ENCODE measurements around the gene CCDC149. TPM values are rescaled to one million over a fixed set of nuclear protein-coding genes. Genes with fewer than 3 reads are reported as not detected.

CCDC149 gene
- total RNA-seq, 2 experiments from 2014 or later, result 0.25 to 0.69 TPM

DNA sequence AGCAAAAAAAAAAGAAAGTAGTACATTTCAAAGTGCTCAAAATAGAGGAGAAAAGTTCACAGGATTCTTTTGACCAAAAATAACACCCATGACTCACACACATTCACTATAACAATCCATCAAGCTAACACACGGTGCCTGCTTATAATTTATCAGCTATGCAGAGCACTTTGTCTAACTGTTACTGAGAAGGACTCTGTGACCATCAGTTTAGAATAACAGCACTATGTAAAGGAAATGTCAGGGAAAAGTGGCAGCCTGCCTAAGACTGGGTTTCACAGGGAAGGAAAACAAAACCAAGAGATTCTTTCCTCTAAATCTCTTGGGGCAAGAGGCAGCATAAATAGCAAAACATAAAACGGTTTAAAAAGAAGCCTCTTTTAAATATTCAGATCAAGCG lies 54.8 kb downstream of the CCDC149 start:
- H3K36me3 Mint-ChIP-seq (ENCODE audit: low read depth), result no peaks in the 10 kb centered on the region
- H3K27me3 Mint-ChIP-seq, result no peaks in the 10 kb centered on the region
- Histone ChIP-seq H3K27ac (ENCODE audit: low read depth in 1 of 2, low read length in 2 of 2) (no peak overlapping the region), H3K27me3 (ENCODE audit: control insufficient read depth in 1 of 2, insufficient read depth in 2 of 2, low read length in 2 of 2) (no peaks in the 10 kb centered on the region), H3K9me3 (ENCODE audit: control insufficient read depth in 1 of 2, insufficient read depth in 1 of 2, low read length in 2 of 2) (peaks cover 0 to 6% of the 10 kb centered on the region in 2 experiments), H3K4me1 (ENCODE audit: insufficient read depth, low read length) (no peaks in the 10 kb centered on the region), H3K36me3 (ENCODE audit: insufficient read depth, low read length) (no peaks in the 10 kb centered on the region), H3K4me3 (ENCODE audit: low read length) (no peak overlapping the region)
- no peak overlapping the region for H3K4me3 Mint-ChIP-seq
- peaks cover 7% of the 10 kb centered on the region for H3K9me3 Mint-ChIP-seq
- no peak for ATAC-seq (ENCODE audit: poor library complexity)
- no peak for DNase-seq
- H3K4me1 Mint-ChIP-seq (ENCODE audit: low read depth), result no peaks in the 10 kb centered on the region
- intact Hi-C loops (cut with DNase I, micrococcal nuclease), result no loop called here
- ChIA-PET POLR2A (no interaction called here), CTCF (no interaction called here)
- no peak overlapping the region for H3K27ac Mint-ChIP-seq
- TF ChIP-seq, protein P1, sequence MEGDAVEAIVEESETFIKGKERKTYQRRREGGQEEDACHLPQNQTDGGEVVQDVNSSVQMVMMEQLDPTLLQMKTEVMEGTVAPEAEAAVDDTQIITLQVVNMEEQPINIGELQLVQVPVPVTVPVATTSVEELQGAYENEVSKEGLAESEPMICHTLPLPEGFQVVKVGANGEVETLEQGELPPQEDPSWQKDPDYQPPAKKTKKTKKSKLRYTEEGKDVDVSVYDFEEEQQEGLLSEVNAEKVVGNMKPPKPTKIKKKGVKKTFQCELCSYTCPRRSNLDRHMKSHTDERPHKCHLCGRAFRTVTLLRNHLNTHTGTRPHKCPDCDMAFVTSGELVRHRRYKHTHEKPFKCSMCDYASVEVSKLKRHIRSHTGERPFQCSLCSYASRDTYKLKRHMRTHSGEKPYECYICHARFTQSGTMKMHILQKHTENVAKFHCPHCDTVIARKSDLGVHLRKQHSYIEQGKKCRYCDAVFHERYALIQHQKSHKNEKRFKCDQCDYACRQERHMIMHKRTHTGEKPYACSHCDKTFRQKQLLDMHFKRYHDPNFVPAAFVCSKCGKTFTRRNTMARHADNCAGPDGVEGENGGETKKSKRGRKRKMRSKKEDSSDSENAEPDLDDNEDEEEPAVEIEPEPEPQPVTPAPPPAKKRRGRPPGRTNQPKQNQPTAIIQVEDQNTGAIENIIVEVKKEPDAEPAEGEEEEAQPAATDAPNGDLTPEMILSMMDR (IDR thresholded peaks at IDR 0.05), result no peak

DNA sequence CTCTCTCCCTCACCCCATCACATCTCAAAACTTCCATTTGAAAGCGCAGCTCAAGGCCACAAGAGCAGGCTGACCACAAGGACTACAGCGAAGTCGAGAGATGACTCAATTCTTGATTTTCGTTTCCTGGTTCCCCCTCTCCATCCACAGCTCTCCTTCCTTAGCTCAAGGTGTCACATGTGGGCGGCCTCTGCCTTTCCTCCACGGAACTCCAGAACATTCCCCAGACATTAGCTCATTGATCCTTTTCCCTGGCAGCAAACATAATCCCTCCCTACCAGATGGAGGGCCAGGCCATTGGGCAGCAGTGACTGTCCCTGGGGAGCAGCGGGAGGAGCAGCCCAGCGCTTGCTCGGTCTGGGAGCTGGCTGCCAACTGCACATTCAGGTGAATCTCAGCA lies 56.3 kb downstream of the CCDC149 start:
- H3K4me1 Mint-ChIP-seq (ENCODE audit: low read depth), result no peaks in the 10 kb centered on the region
- DNase-seq (no peak), ATAC-seq (ENCODE audit: poor library complexity) (no peak)
- POLR2A ChIA-PET, result no interaction called here
- no peaks in the 10 kb centered on the region for H3K27me3 ChIP-seq (ENCODE audit: control insufficient read depth in 1 of 2, insufficient read depth in 2 of 2, low read length in 2 of 2)
- H3K27me3 Mint-ChIP-seq, result no peaks in the 10 kb centered on the region
- no peaks in the 10 kb centered on the region for H3K9me3 ChIP-seq (ENCODE audit: control insufficient read depth in 1 of 2, insufficient read depth in 1 of 2, low read length in 2 of 2)
- intact Hi-C loops (cut with DNase I, micrococcal nuclease), result no loop called here
- no peak overlapping the region for H3K27ac ChIP-seq (ENCODE audit: low read depth in 1 of 2, low read length in 2 of 2)
- TF ChIP-seq, protein P1 (IDR thresholded peaks at IDR 0.05), result no peak
- no peak overlapping the region for H3K27ac Mint-ChIP-seq
- H3K36me3 Mint-ChIP-seq (ENCODE audit: low read depth), result no peaks in the 10 kb centered on the region
- no peak overlapping the region for H3K4me3 ChIP-seq (ENCODE audit: low read length)
- CTCF ChIA-PET, result no interaction called here
- no peak overlapping the region for H3K4me3 Mint-ChIP-seq
- H3K9me3 Mint-ChIP-seq, result peaks cover 3% of the 10 kb centered on the region
- no peaks in the 10 kb centered on the region for H3K4me1 ChIP-seq (ENCODE audit: insufficient read depth, low read length)
- H3K36me3 ChIP-seq (ENCODE audit: insufficient read depth, low read length), result no peaks in the 10 kb centered on the region

DNA sequence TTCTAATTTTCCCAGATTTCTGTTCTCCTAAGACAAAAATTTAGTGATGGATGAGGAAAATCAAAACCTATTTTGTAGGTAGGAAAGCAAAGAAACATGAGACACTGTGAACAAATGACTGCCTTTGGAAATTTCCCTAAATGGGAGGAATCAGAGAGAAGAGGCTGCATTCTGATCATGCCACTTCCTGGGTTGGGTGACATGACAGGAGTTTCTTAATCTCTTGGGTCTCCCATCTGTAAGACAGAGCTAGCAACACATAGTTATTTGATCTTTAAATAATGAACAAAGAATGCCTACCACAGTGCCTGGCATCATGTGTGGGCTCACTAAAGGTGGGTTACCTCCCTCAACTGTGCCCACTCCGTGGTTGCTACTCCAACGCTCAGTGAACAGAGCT lies 57.1 kb downstream of the CCDC149 start:
- Mint-ChIP-seq H3K4me3 (no peak overlapping the region), H3K27me3 (no peaks in the 10 kb centered on the region), H3K4me1 (ENCODE audit: low read depth) (no peaks in the 10 kb centered on the region), H3K9me3 (peaks cover 3% of the 10 kb centered on the region), H3K36me3 (ENCODE audit: low read depth) (no peaks in the 10 kb centered on the region), H3K27ac (no peak overlapping the region)
- ChIA-PET POLR2A (no interaction called here), CTCF (no interaction called here)
- Histone ChIP-seq H3K27ac (ENCODE audit: low read depth in 1 of 2, low read length in 2 of 2) (no peak overlapping the region), H3K36me3 (ENCODE audit: insufficient read depth, low read length) (no peaks in the 10 kb centered on the region), H3K27me3 (ENCODE audit: control insufficient read depth in 1 of 2, insufficient read depth in 2 of 2, low read length in 2 of 2) (no peaks in the 10 kb centered on the region), H3K9me3 (ENCODE audit: control insufficient read depth in 1 of 2, insufficient read depth in 1 of 2, low read length in 2 of 2) (no peaks in the 10 kb centered on the region), H3K4me1 (ENCODE audit: insufficient read depth, low read length) (no peaks in the 10 kb centered on the region), H3K4me3 (ENCODE audit: low read length) (no peak overlapping the region)
- ATAC-seq (ENCODE audit: poor library complexity) (no peak), DNase-seq (no peak)
- TF ChIP-seq, protein P1 (IDR thresholded peaks at IDR 0.05), result no peak
- intact Hi-C loops (cut with DNase I, micrococcal nuclease), result no loop called here

Data from CD4-positive, alpha-beta T cell (primary cell).